ENCODE results near the gene KDM4B. TPM values are rescaled to one million over a fixed set of nuclear protein-coding genes. Genes with fewer than 3 reads are reported as not detected.

The KDM4B gene
- polyA plus RNA-seq, 1 of the 3 experiments (the other 2 are of a cell fraction) = 12.2 TPM

DNA sequence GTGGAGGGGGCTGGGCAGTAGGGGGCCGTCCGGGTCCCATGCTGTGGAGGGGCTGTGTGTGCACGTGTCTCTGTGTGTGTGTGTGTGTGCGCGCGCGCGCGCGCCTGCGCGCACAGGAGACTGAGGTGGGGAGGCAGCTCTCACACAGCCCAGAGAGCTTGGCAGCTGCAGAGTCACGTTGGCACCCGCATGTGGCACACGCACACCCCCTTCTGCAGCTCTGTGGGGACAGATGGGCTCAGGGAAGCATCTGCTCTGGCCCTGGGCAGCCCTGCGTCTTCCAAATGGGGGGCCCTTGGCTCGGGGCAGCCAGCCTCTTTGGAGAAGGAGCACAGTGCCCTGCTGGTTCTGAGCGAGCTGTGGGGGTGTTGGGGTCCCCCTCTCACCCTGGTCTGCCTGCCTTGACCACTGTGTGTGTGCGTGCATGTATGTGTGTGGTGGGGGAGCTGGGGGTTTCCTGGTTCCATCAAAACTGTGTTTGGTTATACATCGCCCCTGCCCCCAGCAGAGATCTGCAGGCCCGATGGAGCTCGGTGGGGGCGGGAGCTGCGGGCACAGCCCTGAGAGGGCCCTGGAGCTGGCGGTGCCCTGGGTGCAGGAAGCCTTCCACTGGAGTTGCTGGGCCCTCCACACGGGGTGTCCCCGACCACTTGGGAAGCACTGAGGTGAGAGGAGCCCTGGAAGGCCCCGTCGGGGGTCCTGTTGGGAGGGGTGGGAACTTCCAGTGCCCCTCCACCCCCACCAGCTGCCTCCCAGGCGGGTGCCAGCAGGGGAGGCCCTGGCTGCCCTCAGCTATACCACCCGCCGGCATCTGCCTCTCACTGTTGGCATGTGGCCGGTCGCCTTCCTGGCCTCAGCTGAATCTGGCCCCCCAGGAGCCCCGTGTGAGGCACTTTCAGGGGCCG is 67.1 kb downstream of the KDM4B start:
- H3F3A ChIP-seq (replicated peaks; ENCODE audit: insufficient read depth) = peaks cover 8% of the 10 kb centered on the region
- no peak for DNase-seq
- 63% methylated on average over 12 of the region's 36 CpGs for WGBS (ENCODE audit: low lambda C conversion rate)
- H3K9me3 ChIP-seq = no peaks in the 10 kb centered on the region
- ChIA-PET CTCF (interaction anchor here (0.7 to 5.4 kb wide), 7 partner anchors 11 to 245 kb away, joined by 3 to 71 read pairs (median 4); no protein-coding TSS in a partner anchor), POLR2A (no interaction called here)
- no peak overlapping the region for H3K4me3 ChIP-seq (ENCODE audit: low read depth in 2 of 2, low read length in 1 of 2)
- peaks cover 38% of the 10 kb centered on the region; the same call in 1 of the 2 replicates for H3K79me2 ChIP-seq (ENCODE audit: insufficient read depth)
- H2AFZ ChIP-seq (ENCODE audit: low read depth) = no peak overlapping the region
- H3K27ac ChIP-seq (ENCODE audit: low read depth in 2 of 2, low read length in 1 of 2) = peak overlapping the region; percentile 44 to 90; a peak in 3 of 4 replicates
- peak overlapping the region; percentile 69; the same call in 1 of the 2 replicates for H3K4me2 ChIP-seq
- no peak overlapping the region for H3K9ac ChIP-seq
- H3K27me3 ChIP-seq (ENCODE audit: insufficient read depth) = no peaks in the 10 kb centered on the region
- H3K9me2 ChIP-seq = no peaks in the 10 kb centered on the region
- H3K4me1 ChIP-seq (ENCODE audit: control insufficient read depth in 1 of 2, insufficient read depth in 2 of 2, low read depth in 1 of 2, low read length in 1 of 2) = peaks cover 23 to 41% of the 10 kb centered on the region in 2 experiments
- TF ChIP-seq, protein P1, sequence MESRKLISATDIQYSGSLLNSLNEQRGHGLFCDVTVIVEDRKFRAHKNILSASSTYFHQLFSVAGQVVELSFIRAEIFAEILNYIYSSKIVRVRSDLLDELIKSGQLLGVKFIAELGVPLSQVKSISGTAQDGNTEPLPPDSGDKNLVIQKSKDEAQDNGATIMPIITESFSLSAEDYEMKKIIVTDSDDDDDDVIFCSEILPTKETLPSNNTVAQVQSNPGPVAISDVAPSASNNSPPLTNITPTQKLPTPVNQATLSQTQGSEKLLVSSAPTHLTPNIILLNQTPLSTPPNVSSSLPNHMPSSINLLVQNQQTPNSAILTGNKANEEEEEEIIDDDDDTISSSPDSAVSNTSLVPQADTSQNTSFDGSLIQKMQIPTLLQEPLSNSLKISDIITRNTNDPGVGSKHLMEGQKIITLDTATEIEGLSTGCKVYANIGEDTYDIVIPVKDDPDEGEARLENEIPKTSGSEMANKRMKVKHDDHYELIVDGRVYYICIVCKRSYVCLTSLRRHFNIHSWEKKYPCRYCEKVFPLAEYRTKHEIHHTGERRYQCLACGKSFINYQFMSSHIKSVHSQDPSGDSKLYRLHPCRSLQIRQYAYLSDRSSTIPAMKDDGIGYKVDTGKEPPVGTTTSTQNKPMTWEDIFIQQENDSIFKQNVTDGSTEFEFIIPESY (IDR thresholded peaks at IDR 0.05; ENCODE audit: borderline replicate concordance, low read depth) = no peak
- TF ChIP-seq RCOR1 (IDR thresholded peaks at IDR 0.05; ENCODE audit: low read length) (no peak), FOXM1 (IDR thresholded peaks at IDR 0.05; ENCODE audit: low read depth) (no peak), TCF12 (IDR thresholded peaks at IDR 0.05) (no peak), SMC3 (IDR thresholded peaks at IDR 0.05; ENCODE audit: low read depth, low read length) (no peak), POLR2AphosphoS5 (IDR thresholded peaks at IDR 0.05; ENCODE audit: low read depth, low read length) (no peak), SIN3A (IDR thresholded peaks at IDR 0.05; ENCODE audit: borderline replicate concordance, low read depth, low read length) (no peak), NFIC (IDR thresholded peaks at IDR 0.05; ENCODE audit: borderline replicate concordance) (no peak)
- H4K20me1 ChIP-seq (ENCODE audit: insufficient read depth) = peaks cover 49% of the 10 kb centered on the region
- H3K36me3 ChIP-seq (replicated peaks in 1 of 2; ENCODE audit: control insufficient read depth in 1 of 2, insufficient read depth in 2 of 2, low read length in 1 of 2) = peaks cover 6 to 14% of the 10 kb centered on the region in 2 experiments

DNA sequence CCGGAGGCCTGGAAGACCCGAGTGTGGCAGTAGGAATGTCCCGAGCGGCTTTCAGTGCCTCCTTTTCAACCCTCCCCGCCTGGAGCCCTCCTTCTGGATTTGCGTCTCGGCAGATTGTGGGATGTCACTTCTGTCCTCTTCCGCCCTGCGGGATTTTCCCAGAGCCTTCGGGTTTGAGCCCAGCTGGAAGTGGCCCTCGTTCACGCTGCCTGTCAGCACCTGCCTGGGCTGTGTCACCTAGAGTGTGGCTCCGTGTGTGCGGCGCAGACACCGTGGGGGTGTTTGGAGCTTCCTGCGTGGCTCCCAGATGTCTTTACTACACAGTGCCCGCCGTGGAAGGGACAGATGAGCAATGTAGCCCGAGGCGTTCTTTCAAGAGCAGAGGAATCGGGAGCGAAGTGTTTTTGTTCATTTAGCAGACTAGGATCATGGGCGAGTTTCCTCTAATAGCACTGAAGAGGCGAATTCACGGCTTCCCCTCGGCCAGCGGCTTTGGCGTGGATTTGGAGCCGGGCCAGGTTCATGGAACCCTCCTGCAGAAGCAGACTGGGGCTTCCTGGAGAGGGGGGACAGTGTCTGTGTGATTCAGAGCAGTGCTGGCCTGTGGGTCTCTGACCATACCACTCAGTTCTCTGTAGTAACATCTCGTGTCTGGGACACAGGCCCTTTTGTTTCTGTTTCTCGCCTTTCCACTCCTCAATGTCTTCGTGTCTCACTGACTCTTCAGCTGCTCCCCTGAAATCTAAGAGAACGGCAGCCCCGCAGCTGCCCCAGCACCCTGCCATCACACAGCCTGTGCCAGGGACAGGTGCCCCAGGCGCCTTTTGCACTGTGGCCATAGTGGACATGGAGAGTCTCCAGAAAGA is 68.0 kb downstream of the KDM4B start:
- Histone ChIP-seq H3K9me3 (no peaks in the 10 kb centered on the region), H3K27me3 (ENCODE audit: insufficient read depth) (no peaks in the 10 kb centered on the region), H3K4me3 (ENCODE audit: low read depth in 2 of 2, low read length in 1 of 2) (no peak overlapping the region), H3K79me2 (ENCODE audit: insufficient read depth) (peaks cover 30% of the 10 kb centered on the region; the same call in 1 of the 2 replicates), H3K4me1 (ENCODE audit: control insufficient read depth in 1 of 2, insufficient read depth in 2 of 2, low read depth in 1 of 2, low read length in 1 of 2) (peaks cover 23 to 42% of the 10 kb centered on the region in 2 experiments), H3K9ac (peak overlapping the region; percentile 19; the same call in 1 of the 2 replicates), H3K4me2 (peak overlapping the region; percentile 69), H3K9me2 (no peaks in the 10 kb centered on the region), H4K20me1 (ENCODE audit: insufficient read depth) (peaks cover 42% of the 10 kb centered on the region), H3K27ac (ENCODE audit: low read depth in 2 of 2, low read length in 1 of 2) (peak overlapping the region; percentile 44 to 90), H3K36me3 (replicated peaks in 1 of 2; ENCODE audit: control insufficient read depth in 1 of 2, insufficient read depth in 2 of 2, low read length in 1 of 2) (peaks cover 6 to 23% of the 10 kb centered on the region in 2 experiments), H2AFZ (ENCODE audit: low read depth) (no peak overlapping the region), H3F3A (replicated peaks; ENCODE audit: insufficient read depth) (peaks cover 8% of the 10 kb centered on the region)
- WGBS (ENCODE audit: low lambda C conversion rate) = 45% methylated on average over 22 of the region's 36 CpGs
- POLR2A ChIA-PET = no interaction called here
- DNase-seq = peak; percentile 88
- CTCF ChIA-PET = interaction anchor here (0.7 to 5.4 kb wide), 10 partner anchors 12 to 309 kb away, joined by 3 to 71 read pairs (median 4); no protein-coding TSS in a partner anchor
- TF ChIP-seq FOXJ3 (CRISPR knock-in tag; IDR thresholded peaks at IDR 0.05) (no peak), CHD2 (IDR thresholded peaks at IDR 0.05; ENCODE audit: low read length, partially characterized antibody) (peak; percentile 7), RFX5 (IDR thresholded peaks at IDR 0.05; ENCODE audit: low read length) (no peak), JUND (IDR thresholded peaks at IDR 0.05) (no peak)
- TF ChIP-seq, protein P2, sequence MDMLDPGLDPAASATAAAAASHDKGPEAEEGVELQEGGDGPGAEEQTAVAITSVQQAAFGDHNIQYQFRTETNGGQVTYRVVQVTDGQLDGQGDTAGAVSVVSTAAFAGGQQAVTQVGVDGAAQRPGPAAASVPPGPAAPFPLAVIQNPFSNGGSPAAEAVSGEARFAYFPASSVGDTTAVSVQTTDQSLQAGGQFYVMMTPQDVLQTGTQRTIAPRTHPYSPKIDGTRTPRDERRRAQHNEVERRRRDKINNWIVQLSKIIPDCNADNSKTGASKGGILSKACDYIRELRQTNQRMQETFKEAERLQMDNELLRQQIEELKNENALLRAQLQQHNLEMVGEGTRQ (IDR thresholded peaks at IDR 0.05; ENCODE audit: borderline replicate concordance, low read depth, low read length) = no peak
- TF ChIP-seq, protein P1 (IDR thresholded peaks at IDR 0.05; ENCODE audit: borderline replicate concordance, low read depth) = no peak
- TF ChIP-seq, protein P3, sequence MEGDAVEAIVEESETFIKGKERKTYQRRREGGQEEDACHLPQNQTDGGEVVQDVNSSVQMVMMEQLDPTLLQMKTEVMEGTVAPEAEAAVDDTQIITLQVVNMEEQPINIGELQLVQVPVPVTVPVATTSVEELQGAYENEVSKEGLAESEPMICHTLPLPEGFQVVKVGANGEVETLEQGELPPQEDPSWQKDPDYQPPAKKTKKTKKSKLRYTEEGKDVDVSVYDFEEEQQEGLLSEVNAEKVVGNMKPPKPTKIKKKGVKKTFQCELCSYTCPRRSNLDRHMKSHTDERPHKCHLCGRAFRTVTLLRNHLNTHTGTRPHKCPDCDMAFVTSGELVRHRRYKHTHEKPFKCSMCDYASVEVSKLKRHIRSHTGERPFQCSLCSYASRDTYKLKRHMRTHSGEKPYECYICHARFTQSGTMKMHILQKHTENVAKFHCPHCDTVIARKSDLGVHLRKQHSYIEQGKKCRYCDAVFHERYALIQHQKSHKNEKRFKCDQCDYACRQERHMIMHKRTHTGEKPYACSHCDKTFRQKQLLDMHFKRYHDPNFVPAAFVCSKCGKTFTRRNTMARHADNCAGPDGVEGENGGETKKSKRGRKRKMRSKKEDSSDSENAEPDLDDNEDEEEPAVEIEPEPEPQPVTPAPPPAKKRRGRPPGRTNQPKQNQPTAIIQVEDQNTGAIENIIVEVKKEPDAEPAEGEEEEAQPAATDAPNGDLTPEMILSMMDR (IDR thresholded peaks at IDR 0.05) = no peak
- TF ChIP-seq, protein P4, sequence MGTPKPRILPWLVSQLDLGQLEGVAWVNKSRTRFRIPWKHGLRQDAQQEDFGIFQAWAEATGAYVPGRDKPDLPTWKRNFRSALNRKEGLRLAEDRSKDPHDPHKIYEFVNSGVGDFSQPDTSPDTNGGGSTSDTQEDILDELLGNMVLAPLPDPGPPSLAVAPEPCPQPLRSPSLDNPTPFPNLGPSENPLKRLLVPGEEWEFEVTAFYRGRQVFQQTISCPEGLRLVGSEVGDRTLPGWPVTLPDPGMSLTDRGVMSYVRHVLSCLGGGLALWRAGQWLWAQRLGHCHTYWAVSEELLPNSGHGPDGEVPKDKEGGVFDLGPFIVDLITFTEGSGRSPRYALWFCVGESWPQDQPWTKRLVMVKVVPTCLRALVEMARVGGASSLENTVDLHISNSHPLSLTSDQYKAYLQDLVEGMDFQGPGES (IDR thresholded peaks at IDR 0.05; ENCODE audit: low read depth, low read length) = no peak
